ENCODE measurements around the gene ATP5F1E. TPM values are rescaled to one million over a fixed set of nuclear protein-coding genes. Genes with fewer than 3 reads are reported as not detected.
"Not testable (repeated sequence)": the region's sequence is repeated elsewhere in the genome, so short reads cannot be mapped to it uniquely, and the experiment has no call there.

Gene ATP5F1E
- total RNA-seq, 1 donor from 2014 or later, result 82.8 TPM

- intact Hi-C loops (cut with micrococcal nuclease), result no loop called here
Measured at GRCh38 chr20:58993332-58994248, 38.5 kb downstream of the ATP5F1E start.

GRCh38 chr20:58992911-58993310, 39.2 kb downstream of the ATP5F1E start:
- intact Hi-C loops (cut with micrococcal nuclease), result no loop called here

GRCh38 chr20:58991715-58992114, 40.4 kb downstream of the ATP5F1E start:
- intact Hi-C loops (cut with micrococcal nuclease), result no loop called here

- intact Hi-C loops (cut with micrococcal nuclease), result no loop called here
Measured at GRCh38 chr20:58990651-58991445, 41.3 kb downstream of the ATP5F1E start.

GRCh38 chr20:58989196-58989595, 42.9 kb downstream of the ATP5F1E start:
- intact Hi-C loops (cut with micrococcal nuclease), result no loop called here

- intact Hi-C loops (cut with micrococcal nuclease), result no loop called here
Measured at GRCh38 chr20:58988565-58988882, 43.6 kb downstream of the ATP5F1E start.

GRCh38 chr20:58987790-58988564, 44.2 kb downstream of the ATP5F1E start:
- intact Hi-C loops (cut with micrococcal nuclease), result no loop called here

- intact Hi-C loops (cut with micrococcal nuclease), result no loop called here
Measured at GRCh38 chr20:58986968-58987517, 45.1 kb downstream of the ATP5F1E start.

GRCh38 chr20:58986286-58986967, 45.7 kb downstream of the ATP5F1E start:
- intact Hi-C loops (cut with micrococcal nuclease), result no loop called here

GRCh38 chr20:58985656-58986055, 46.5 kb downstream of the ATP5F1E start:
- intact Hi-C loops (cut with micrococcal nuclease), result no loop called here

- intact Hi-C loops (cut with micrococcal nuclease), result no loop called here
Measured at GRCh38 chr20:58984691-58985090, 47.4 kb downstream of the ATP5F1E start.

- intact Hi-C loops (cut with micrococcal nuclease), result not testable (repeated sequence)
Measured at GRCh38 chr20:58983115-58983468, 49.0 kb downstream of the ATP5F1E start.

GRCh38 chr20:58982406-58983114, 49.6 kb downstream of the ATP5F1E start:
- intact Hi-C loops (cut with micrococcal nuclease), result no loop called here

- intact Hi-C loops (cut with micrococcal nuclease), result loop anchor here (1.0 to 2.0 kb wide), 5 partner anchors 25 to 331 kb away; partner anchors contain the start of genes ATP5F1E, CTSZ, PRELID3B and STX16
Measured at GRCh38 chr20:58981628-58982364, 50.3 kb downstream of the ATP5F1E start.

- intact Hi-C loops (cut with micrococcal nuclease), result loop anchor here (1.0 to 2.0 kb wide), 5 partner anchors 26 to 330 kb away; partner anchors contain the start of genes ATP5F1E, CTSZ, PRELID3B and STX16
Measured at GRCh38 chr20:58980711-58981627, 51.2 kb downstream of the ATP5F1E start, which contains the start of gene NELFCD. Gene NELFCD, plus strand, starts transcription at chr20:58981256. Its CDS starts 54 bp downstream, at chr20:58981310.

- intact Hi-C loops (cut with micrococcal nuclease), result no loop called here
Measured at GRCh38 chr20:58978351-58979190, 53.6 kb downstream of the ATP5F1E start.
